ENCODE results near the gene TNS4.

DNA sequence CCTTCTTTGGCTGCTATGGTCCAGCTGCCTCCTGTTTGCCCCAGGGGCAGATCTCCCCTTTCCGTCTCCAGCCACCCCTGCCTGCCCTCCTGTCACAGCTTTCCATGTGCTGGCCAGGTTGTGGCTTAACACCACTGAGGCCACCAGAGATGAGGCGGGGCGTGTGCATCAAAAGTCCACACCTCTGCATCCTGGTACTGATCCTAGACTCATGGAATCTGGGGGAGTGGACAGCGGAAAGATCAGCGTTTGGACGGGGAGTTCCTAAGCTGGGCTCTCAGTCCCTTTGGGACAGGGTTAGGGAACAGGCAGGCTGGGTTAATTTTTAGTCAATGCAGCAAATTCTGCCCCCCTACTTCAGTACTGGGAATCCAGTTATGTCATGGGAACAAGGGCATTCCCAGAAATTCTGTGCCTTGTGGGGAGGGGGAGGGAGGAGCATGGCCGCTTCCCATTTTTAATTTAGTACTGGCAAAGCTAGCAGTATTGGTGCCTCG, 54.2 kb downstream of the TNS4 start:
- TF ChIP-seq POLR2A (IDR thresholded peaks at IDR 0.05; ENCODE audit: low read length) (no peak), GATA1 (IDR thresholded peaks at IDR 0.05; ENCODE audit: low read depth, low read length) (no peak)

Data from erythroblast (primary cell).